K562 (cell line): ENCODE measurements around the gene STK32C. TPM values are rescaled to one million over a fixed set of nuclear protein-coding genes. Genes with fewer than 3 reads are reported as not detected.

Experiments
- ATAC-seq: fragments of 200-7000 bp; cut with Tn5 transposase; 3 replicates; pipeline ENCODE4 v1.9.1; 2020; ENCODE audit warnings: moderate library complexity
- BruUV-seq: library from RNA; stranded (reverse); fragments of 400-500 nt; replicated peaks from 2 replicates; lab custom pipeline; 2021; lab: Mats Ljungman, UMichigan
- CTCF ChIA-PET: fragments of 300-600 bp; formaldehyde crosslinking; extraction: SDS; loops from one replicate; lab custom pipeline; 2021; ENCODE audit warnings: low intra/inter-chr PET ratio; lab: Yijun Ruan, JAX
- POLR2A ChIA-PET: fragments of 300-600, 350-650 bp; sonication (Branson Sonifier 250); formaldehyde crosslinking; extraction: SDS; loops from one replicate; lab custom pipeline; 2021; ENCODE audit warnings: antibody characterized with exemption, inconsistent platforms; lab: Yijun Ruan, JAX
- DNase-seq, 4 experiments: peaks; one replicate each; pipeline versions ENCODE4 v3.0.0 to v3.0.0-alpha.2; 2011 to 2018; ENCODE audit warnings: low spot score in 3 of 4, mixed read lengths in 3 of 4; ENCODE audit errors: extremely low read depth in 1 of 4
- FAIRE-seq: peaks from 2 replicates; lab custom pipeline; 2011; peaks lifted over from hg19 to GRCh38; lab: Jason Lieb, UNC
- H2AFZ ChIP-seq: 2 replicates; pipeline ENCODE4 v1.6.0; 2011; ENCODE audit warnings: low read depth, low read length, control low read depth, inconsistent platforms
- H3K27ac ChIP-seq: fragments of 200-600 bp; 3 replicates; pipeline ENCODE4 v1.8.0; 2011; ENCODE audit warnings: low read depth, mild to moderate bottlenecking, control low read depth, inconsistent platforms, low read length, moderate library complexity, mixed read lengths; ENCODE audit errors: extremely low read depth
- H3K27me3 ChIP-seq, 2 experiments: fragments of 300-600 bp in 1 of 2; 2 replicates in 1 of 2; 3 replicates in 1 of 2; pipeline versions ENCODE4 v1.6.0 to v1.8.0; 2011; ENCODE audit warnings: inconsistent platforms in 2 of 2, low read length in 2 of 2, mild to moderate bottlenecking in 1 of 2, mixed read lengths in 1 of 2, moderate library complexity in 1 of 2; ENCODE audit not compliant: control insufficient read depth in 2 of 2, insufficient read depth in 2 of 2
- H3K36me3 ChIP-seq: fragments of 300-600 bp; 3 replicates; pipeline ENCODE4 v1.8.0; 2011; ENCODE audit warnings: mild to moderate bottlenecking, low read length, inconsistent platforms; ENCODE audit not compliant: control insufficient read depth, insufficient read depth
- H3K4me1 ChIP-seq, 2 experiments: fragments of 200-600 bp in 1 of 2; replicated peaks in 1 of 2; 2 replicates in 1 of 2; 3 replicates in 1 of 2; pipeline versions ENCODE4 v1.5.1 to v1.8.0; 2011; ENCODE audit warnings: inconsistent platforms in 2 of 2, low read length in 2 of 2, mild to moderate bottlenecking in 1 of 2, mixed read lengths in 1 of 2, moderate library complexity in 1 of 2; ENCODE audit not compliant: control insufficient read depth in 2 of 2, insufficient read depth in 2 of 2
- H3K4me2 ChIP-seq: 2 replicates; pipeline ENCODE4 v1.6.1; 2011; ENCODE audit warnings: low read length, control low read depth, inconsistent platforms, mixed read lengths; ENCODE audit not compliant: insufficient read depth
- H3K4me3 ChIP-seq: fragments of 200-600 bp; sonication (generic), shearing (Covaris generic); 2 replicates; pipeline ENCODE4 v1.5.1; 2016; ENCODE audit warnings: control low read depth, inconsistent platforms
- H3K79me2 ChIP-seq: fragments of 200-600 bp; 3 replicates; pipeline ENCODE4 v1.8.0; 2011; ENCODE audit warnings: low read length, inconsistent platforms; ENCODE audit not compliant: control insufficient read depth, insufficient read depth
- H3K9ac ChIP-seq, 2 experiments: 2 replicates each; pipeline versions ENCODE4 v1.6.0 to v1.6.1; 2011; ENCODE audit warnings: low read depth in 2 of 2, low read length in 2 of 2, control low read depth in 1 of 2, inconsistent platforms in 1 of 2, mild to moderate bottlenecking in 1 of 2, mixed read lengths in 1 of 2; ENCODE audit not compliant: insufficient read depth in 1 of 2
- H3K9me1 ChIP-seq: one replicate; pipeline ENCODE4 v1.6.0; 2011; ENCODE audit warnings: inconsistent platforms, mild to moderate bottlenecking, low read length, moderate library complexity; ENCODE audit not compliant: control insufficient read depth, insufficient read depth
- H3K9me3 ChIP-seq: replicated peaks from 2 replicates; pipeline ENCODE4 v1.5.1; 2011; ENCODE audit warnings: low read depth, low read length, inconsistent platforms; ENCODE audit not compliant: control insufficient read depth, insufficient read depth
- H4K20me1 ChIP-seq: replicated peaks from 2 replicates; pipeline ENCODE4 v1.6.1; 2011; ENCODE audit warnings: low read length, inconsistent platforms, mixed read lengths; ENCODE audit not compliant: control insufficient read depth, insufficient read depth
- BDP1 ChIP-seq: IDR thresholded peaks from 3 replicates; pipeline ENCODE4 v1.6.1; 2011; ENCODE audit not compliant: insufficient read length, insufficient read depth
- NR2C2 ChIP-seq, 2 experiments: fragments of 200-800 bp in 1 of 2; sonication (Bioruptor generic) in 1 of 2; sonication (generic) in 1 of 2; formaldehyde crosslinking in 1 of 2; IDR thresholded peaks; 2 replicates each; pipeline versions ENCODE4 v1.6.1 to v1.8.0; 2016 to 2022; ENCODE audit warnings: mild to moderate bottlenecking in 1 of 2, missing compliant biosample characterization in 1 of 2, missing genetic modification characterization in 1 of 2, missing genetic modification reagents in 1 of 2
- ZBTB7A ChIP-seq: IDR thresholded peaks from 2 replicates; pipeline ENCODE4 v1.6.1; 2011; ENCODE audit warnings: low read depth, mild to moderate bottlenecking, low read length, moderate library complexity, borderline replicate concordance; ENCODE audit not compliant: control insufficient read depth
- ZNF212 ChIP-seq: fragments of 450-650 bp; formaldehyde crosslinking; IDR thresholded peaks from 2 replicates; pipeline ENCODE4 v1.4.0; 2020; ENCODE audit warnings: mild to moderate bottlenecking
- WGBS: fragments of 100-300 bp; shearing (Covaris generic); methylation state at CpG from one replicate; pipeline ENCODE4 v1.1.6; 2016; ENCODE audit warnings: low coverage, mixed read lengths; ENCODE audit not compliant: insufficient coverage; ENCODE audit errors: missing lambda C conversion rate; 5-methylcytosine and 5-hydroxymethylcytosine counted together
- in situ Hi-C: fragments of 300-500 bp; cut with MboI; formaldehyde crosslinking; loops from 4 replicates; pipeline ENCODE4 v1.15.0; 2018; ENCODE audit warnings: inconsistent platforms, mixed read lengths
- intact Hi-C: fragments of 100-400 bp; cut with micrococcal nuclease; formaldehyde crosslinking; loops from 2 replicates; pipeline ENCODE4 v1.14.2; 2022
- polyA plus RNA-seq, 8 experiments: library from polyadenylated mRNA; depleted of rRNA in 4 of 8; stranded (reverse) in 5 of 8; unstranded in 3 of 8; fragments of >200 nt; fragmentation: Nextera tagmentation in 2 of 8; fragmentation: Illumina TruSeq in 1 of 8; extraction: Ambion mirVana in 2 of 8; extraction: Trizol in 1 of 8; gene quantifications; 2 replicates each; pipeline versions ENCODE4 v1.2.1 to v1.2.3, GENCODE V29; 2011 to 2014; ENCODE audit warnings: inconsistent platforms in 1 of 8, missing spikeins in 1 of 8
- total RNA-seq, 7 experiments: library from RNA; depleted of rRNA in 6 of 7; stranded (reverse); fragments of >200 nt in 6 of 7; fragmentation: Illumina TruSeq in 2 of 7; extraction: Trizol in 2 of 7; gene quantifications; 2 replicates each; pipeline versions ENCODE4 v1.2.1 to v1.2.3, GENCODE V29; 2011 to 2021; ENCODE audit warnings: low replicate concordance in 1 of 7
- TF ChIP-seq, protein P1 (sequence below): sonication (generic); formaldehyde crosslinking; IDR thresholded peaks from 2 replicates; pipeline ENCODE4 v1.8.1; 2023; ENCODE audit warnings: missing genetic modification reagents, mild to moderate bottlenecking, borderline replicate concordance

The STK32C gene
- total and polyA plus RNA-seq, 9 of the 15 experiments (the other 6 are each of a cell fraction or from before 2014, with no cell fraction given), result 1.5 to 20.9 (median 6.5) TPM

DNA sequence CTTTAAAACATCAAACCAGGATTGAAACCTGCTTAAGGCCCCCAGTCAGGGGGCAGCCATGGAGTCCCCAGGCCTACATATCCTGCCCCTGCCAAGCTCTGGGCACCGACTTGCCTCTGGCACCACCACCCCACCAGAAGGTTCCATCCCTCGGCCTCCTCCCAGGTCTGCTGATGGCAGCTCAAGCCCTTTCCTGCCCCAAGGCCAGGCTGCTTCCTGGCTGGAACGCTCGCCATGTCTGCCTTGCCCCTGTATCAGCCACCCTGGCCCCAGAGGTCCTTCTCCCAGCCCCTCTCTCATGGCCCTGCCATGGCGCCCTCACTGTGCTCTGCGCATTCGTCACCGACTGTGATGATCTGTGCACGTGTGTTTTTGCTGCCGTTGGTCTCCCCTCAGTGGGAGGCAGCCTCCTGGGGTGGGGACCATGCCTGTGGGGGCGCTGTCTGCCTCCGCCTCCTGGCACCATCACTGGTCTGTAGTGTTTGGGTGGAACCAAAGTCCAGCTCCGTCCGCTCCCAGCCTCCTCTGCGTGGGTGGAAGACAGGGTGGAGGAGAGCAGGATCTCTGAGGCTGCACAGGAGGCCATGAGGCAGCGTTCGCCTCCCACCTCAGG lies 117.8 kb downstream of the STK32C start:
- Histone ChIP-seq H3K4me1 (peaks cover 0 to 25% of the 10 kb centered on the region in 2 experiments; a peak in 2 of 5 replicates), H2AFZ (no peak overlapping the region), H3K9ac (no peak overlapping the region), H3K4me3 (no peak overlapping the region), H3K79me2 (no peaks in the 10 kb centered on the region), H3K9me1 (no peaks in the 10 kb centered on the region), H3K27ac (no peak overlapping the region), H4K20me1 (no peaks in the 10 kb centered on the region), H3K4me2 (no peak overlapping the region), H3K9me3 (no peaks in the 10 kb centered on the region), H3K36me3 (no peaks in the 10 kb centered on the region), H3K27me3 (peaks cover 0 to 28% of the 10 kb centered on the region in 2 experiments; a peak in 3 of 5 replicates)
- ATAC-seq (no peak), FAIRE-seq (no peak), DNase-seq (no peak)
- WGBS, result 8% methylated on average over 14 of the region's 17 CpGs
- no TSS peak for BruUV-seq
- POLR2A ChIA-PET, result no interaction called here
- intact Hi-C loops, result no loop called here
- in situ Hi-C loops, result no loop called here
- CTCF ChIA-PET, result no interaction called here
- TF ChIP-seq, protein P1, sequence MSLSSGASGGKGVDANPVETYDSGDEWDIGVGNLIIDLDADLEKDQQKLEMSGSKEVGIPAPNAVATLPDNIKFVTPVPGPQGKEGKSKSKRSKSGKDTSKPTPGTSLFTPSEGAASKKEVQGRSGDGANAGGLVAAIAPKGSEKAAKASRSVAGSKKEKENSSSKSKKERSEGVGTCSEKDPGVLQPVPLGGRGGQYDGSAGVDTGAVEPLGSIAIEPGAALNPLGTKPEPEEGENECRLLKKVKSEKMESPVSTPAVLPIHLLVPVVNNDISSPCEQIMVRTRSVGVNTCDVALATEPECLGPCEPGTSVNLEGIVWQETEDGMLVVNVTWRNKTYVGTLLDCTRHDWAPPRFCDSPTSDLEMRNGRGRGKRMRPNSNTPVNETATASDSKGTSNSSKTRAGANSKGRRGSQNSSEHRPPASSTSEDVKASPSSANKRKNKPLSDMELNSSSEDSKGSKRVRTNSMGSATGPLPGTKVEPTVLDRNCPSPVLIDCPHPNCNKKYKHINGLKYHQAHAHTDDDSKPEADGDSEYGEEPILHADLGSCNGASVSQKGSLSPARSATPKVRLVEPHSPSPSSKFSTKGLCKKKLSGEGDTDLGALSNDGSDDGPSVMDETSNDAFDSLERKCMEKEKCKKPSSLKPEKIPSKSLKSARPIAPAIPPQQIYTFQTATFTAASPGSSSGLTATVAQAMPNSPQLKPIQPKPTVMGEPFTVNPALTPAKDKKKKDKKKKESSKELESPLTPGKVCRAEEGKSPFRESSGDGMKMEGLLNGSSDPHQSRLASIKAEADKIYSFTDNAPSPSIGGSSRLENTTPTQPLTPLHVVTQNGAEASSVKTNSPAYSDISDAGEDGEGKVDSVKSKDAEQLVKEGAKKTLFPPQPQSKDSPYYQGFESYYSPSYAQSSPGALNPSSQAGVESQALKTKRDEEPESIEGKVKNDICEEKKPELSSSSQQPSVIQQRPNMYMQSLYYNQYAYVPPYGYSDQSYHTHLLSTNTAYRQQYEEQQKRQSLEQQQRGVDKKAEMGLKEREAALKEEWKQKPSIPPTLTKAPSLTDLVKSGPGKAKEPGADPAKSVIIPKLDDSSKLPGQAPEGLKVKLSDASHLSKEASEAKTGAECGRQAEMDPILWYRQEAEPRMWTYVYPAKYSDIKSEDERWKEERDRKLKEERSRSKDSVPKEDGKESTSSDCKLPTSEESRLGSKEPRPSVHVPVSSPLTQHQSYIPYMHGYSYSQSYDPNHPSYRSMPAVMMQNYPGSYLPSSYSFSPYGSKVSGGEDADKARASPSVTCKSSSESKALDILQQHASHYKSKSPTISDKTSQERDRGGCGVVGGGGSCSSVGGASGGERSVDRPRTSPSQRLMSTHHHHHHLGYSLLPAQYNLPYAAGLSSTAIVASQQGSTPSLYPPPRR (CRISPR knock-in tag), result no peak
- TF ChIP-seq ZBTB7A, result no peak
- no peak for TF ChIP-seq ZNF212
- no peak for TF ChIP-seq BDP1
- TF ChIP-seq NR2C2 (CRISPR knock-in tag; IDR thresholded peaks at IDR 0.05), result no peak
- TF ChIP-seq NR2C2 (tag; IDR thresholded peaks at IDR 0.05), result no peak
